Activated CD8-positive, alpha-beta T cell treated with anti-CD3 and anti-CD28 coated beads, Interleukin-2, amount 10 ng/mL, durations not matched to agents 7 days and 5 days (primary cell): ENCODE data around the gene APBB1. TPM values are rescaled to one million over a fixed set of nuclear protein-coding genes. Genes with fewer than 3 reads are reported as not detected.

Source experiments
- ATAC-seq: fragments of 150-1000 bp; cut with Tn5 transposase; one replicate; pipeline ENCODE4 v1.10.0; 2021; ENCODE audit warnings: moderate library complexity
- CTCF ChIA-PET: fragments of 350-600 bp; sonication (Branson Sonifier 250); formaldehyde crosslinking; loops from one replicate; lab custom pipeline; 2021; ENCODE audit warnings: antibody characterized with exemption; lab: Charles Lee
- POLR2A ChIA-PET: fragments of 350-600 bp; sonication (Branson Sonifier 250); formaldehyde crosslinking; loops from one replicate; lab custom pipeline; 2021; ENCODE audit warnings: antibody characterized with exemption; lab: Charles Lee
- DNase-seq: peaks from one replicate; pipeline ENCODE4 v3.0.0-alpha.2; 2020
- H3K27ac Mint-ChIP-seq: one replicate; pipeline ENCODE4 v1.8.0; 2021; ENCODE audit warnings: mild to moderate bottlenecking, mixed read lengths
- H3K27me3 Mint-ChIP-seq: one replicate; pipeline ENCODE4 v1.8.0; 2021; ENCODE audit warnings: low read depth, mixed read lengths
- H3K36me3 Mint-ChIP-seq: one replicate; pipeline ENCODE4 v1.8.0; 2021; ENCODE audit warnings: low read depth, mixed read lengths
- H3K4me1 Mint-ChIP-seq: one replicate; pipeline ENCODE4 v1.8.0; 2021; ENCODE audit warnings: low read depth, mixed read lengths
- H3K4me3 Mint-ChIP-seq: one replicate; pipeline ENCODE4 v1.8.0; 2021; ENCODE audit warnings: mild to moderate bottlenecking, mixed read lengths
- H3K9me3 Mint-ChIP-seq: one replicate; pipeline ENCODE4 v1.8.0; 2022; ENCODE audit warnings: mixed read lengths; ENCODE audit not compliant: insufficient read depth
- total RNA-seq, 2 experiments: library from RNA; stranded (reverse); gene quantifications; one replicate each; pipeline ENCODE4 v1.2.3, GENCODE V29; 2021

APBB1 gene
- 10 to 100 TPM; 51.7 to 52.4 TPM for total RNA-seq

GRCh38 chr11:6419009-6419631 lies at the start of gene APBB1:
Gene APBB1 (minus strand): TSS chr11:6419094. CDS start chr11:6411347, 7,747 bp downstream.
- Mint-ChIP-seq H3K9me3 (no peaks in the 10 kb centered on the region), H3K27ac (peak within 1 kb of the TSS; percentile 30), H3K4me1 (peaks cover 5% of the 10 kb centered on the region), H3K27me3 (peaks cover 25% of the 10 kb centered on the region), H3K4me3 (peak within 1 kb of the TSS; percentile 75), H3K36me3 (no peaks in the 10 kb centered on the region)
- DNase-seq (peak; percentile 72), ATAC-seq (peak; percentile 73)
- ChIA-PET POLR2A (interaction anchor here (0.7 to 4.3 kb wide), 7 partner anchors 9 to 40 kb away, joined by 3 to 27 read pairs (median 3); partner anchors contain the start of gene SMPD1), CTCF (interaction anchor here (0.9 to 4.8 kb wide), 9 partner anchors 9 to 43 kb away, joined by 3 to 35 read pairs (median 5); partner anchors contain the start of gene SMPD1)

GRCh38 chr11:6459099-6459450 lies 40.2 kb upstream of the APBB1 start:
- no peak overlapping the region for H3K4me3 Mint-ChIP-seq
- ChIA-PET POLR2A (no interaction called here), CTCF (interaction anchor here (1.2 to 2.5 kb wide), 2 partner anchors 15 to 80 kb away, joined by 3 to 12 read pairs; no protein-coding TSS in a partner anchor)
- ATAC-seq (no peak), DNase-seq (no peak)
- no peaks in the 10 kb centered on the region for H3K27me3 Mint-ChIP-seq
- no peak overlapping the region for H3K27ac Mint-ChIP-seq
- H3K36me3 Mint-ChIP-seq = no peaks in the 10 kb centered on the region
- H3K9me3 Mint-ChIP-seq = no peaks in the 10 kb centered on the region
- no peaks in the 10 kb centered on the region for H3K4me1 Mint-ChIP-seq

GRCh38 chr11:6458352-6459098 lies 39.6 kb upstream of the APBB1 start:
- DNase-seq (no peak), ATAC-seq (no peak)
- Mint-ChIP-seq H3K4me1 (no peaks in the 10 kb centered on the region), H3K27ac (no peak overlapping the region), H3K27me3 (no peaks in the 10 kb centered on the region), H3K9me3 (no peaks in the 10 kb centered on the region), H3K4me3 (no peak overlapping the region), H3K36me3 (no peaks in the 10 kb centered on the region)
- ChIA-PET POLR2A (no interaction called here), CTCF (interaction anchor here (1.2 to 2.5 kb wide), 2 partner anchors 15 to 79 kb away, joined by 3 to 12 read pairs; no protein-coding TSS in a partner anchor)

DNA sequence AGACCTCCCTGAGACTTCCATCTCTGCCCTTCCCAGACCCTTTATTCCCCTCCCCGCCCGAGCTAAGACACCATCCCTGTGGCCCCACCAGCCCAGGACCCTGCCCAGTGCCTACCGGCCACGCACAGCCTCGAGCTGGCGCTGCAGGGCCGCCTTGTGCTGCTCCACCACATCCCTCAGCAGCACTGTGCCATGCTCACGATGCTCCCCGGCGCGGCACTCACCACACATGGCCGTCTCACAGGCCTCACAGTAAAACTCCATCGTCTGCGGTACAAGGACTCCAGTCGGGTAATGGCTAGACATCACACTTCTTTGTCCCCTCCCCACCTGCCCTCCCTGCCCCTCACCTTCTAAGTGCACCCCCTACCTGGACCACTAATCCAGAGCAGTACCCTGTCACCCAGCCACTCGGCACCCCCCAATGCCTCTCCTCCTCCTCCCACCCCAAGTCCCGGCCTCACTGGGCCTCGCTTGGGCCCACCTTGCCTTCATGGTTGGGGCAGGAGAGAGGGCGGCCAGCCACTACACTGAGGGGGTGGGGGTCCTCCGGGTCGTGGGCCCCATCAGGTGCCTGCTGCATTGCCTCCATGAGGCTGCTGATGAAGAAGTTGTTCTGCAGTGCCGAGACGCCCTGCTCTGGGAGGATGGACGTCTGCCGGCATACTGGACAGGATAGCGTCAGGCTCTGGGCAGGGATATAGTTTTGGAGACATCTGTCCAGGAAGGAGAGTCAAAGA lies 38.9 kb upstream of the APBB1 start:
- Mint-ChIP-seq H3K4me1 (no peaks in the 10 kb centered on the region), H3K27ac (no peak overlapping the region), H3K36me3 (no peaks in the 10 kb centered on the region), H3K27me3 (no peaks in the 10 kb centered on the region), H3K9me3 (no peaks in the 10 kb centered on the region), H3K4me3 (no peak overlapping the region)
- ATAC-seq (no peak), DNase-seq (no peak)
- ChIA-PET CTCF (no interaction called here), POLR2A (no interaction called here)

DNA sequence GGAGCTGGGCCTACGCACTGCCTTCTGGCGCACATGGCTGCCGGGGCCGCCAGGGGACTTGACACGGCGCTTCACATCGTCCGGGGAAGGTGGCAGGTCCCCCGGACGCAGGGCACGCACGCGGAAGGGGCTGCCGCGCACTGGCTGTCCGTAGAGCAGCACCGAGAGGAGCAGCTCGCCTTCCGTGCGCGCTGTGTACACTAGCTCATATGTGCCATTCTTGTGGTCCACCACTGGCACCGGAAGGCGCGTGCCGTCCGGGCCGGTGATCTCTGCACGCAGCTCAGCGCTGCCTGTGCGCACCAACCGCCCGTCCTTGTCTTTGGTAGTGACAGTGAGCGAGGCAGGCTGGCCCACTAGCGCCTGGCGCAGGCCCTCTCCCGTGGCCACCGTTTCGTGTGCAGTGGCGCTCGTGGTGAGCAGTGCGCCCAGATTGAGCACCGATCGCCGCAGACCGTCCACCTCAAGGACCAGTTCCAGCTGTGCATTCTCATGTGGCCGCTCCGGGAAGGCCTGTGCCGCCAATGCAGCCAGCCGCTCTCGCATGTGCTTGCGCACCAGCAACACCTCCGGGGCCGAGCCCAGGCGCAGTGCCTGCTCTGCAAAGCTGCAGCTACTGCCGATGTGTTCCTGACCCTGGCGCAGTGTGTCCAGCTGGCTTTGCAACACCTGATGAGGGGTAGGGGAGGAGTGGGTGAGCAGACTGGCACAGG lies 37.6 kb upstream of the APBB1 start:
- Mint-ChIP-seq H3K36me3 (no peaks in the 10 kb centered on the region), H3K27ac (no peak overlapping the region), H3K9me3 (no peaks in the 10 kb centered on the region), H3K4me3 (no peak overlapping the region), H3K4me1 (no peaks in the 10 kb centered on the region), H3K27me3 (no peaks in the 10 kb centered on the region)
- ChIA-PET CTCF (interaction anchor here (1.0 to 4.9 kb wide), 2 partner anchors 13 to 77 kb away, joined by 3 to 37 read pairs; no protein-coding TSS in a partner anchor), POLR2A (interaction anchor here (0.8 kb wide), 1 partner anchor 25 kb away, joined by 4 read pairs; the partner anchor contains the start of genes ARFIP2 and TIMM10B)
- ATAC-seq = no peak
- DNase-seq = no peak

DNA sequence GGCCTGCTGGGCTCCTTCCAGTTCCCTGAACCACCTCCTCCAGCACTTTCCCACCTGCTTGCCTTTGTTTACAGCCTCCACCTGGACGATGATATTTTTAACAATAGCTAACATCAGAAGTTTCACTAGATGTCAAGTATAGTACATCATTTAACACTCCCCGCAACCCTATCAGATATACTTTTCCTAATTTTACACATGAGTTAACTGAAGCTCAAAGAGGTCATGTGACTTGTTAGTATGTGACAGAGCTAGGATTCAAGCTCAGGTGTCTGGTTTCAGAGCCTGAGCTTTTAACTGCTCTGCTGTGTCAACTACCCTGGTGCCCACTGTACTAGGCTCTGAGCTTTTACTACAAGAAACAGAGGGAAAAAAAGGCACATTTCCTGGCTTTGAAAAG lies 36.2 kb upstream of the APBB1 start:
- ChIA-PET POLR2A (no interaction called here), CTCF (interaction anchor here (1.2 to 4.9 kb wide), 4 partner anchors 11 to 76 kb away, joined by 3 to 37 read pairs (median 14); no protein-coding TSS in a partner anchor)
- Mint-ChIP-seq H3K27me3 (no peaks in the 10 kb centered on the region), H3K27ac (no peak overlapping the region), H3K4me1 (no peaks in the 10 kb centered on the region), H3K9me3 (no peaks in the 10 kb centered on the region), H3K4me3 (no peak overlapping the region), H3K36me3 (no peaks in the 10 kb centered on the region)
- DNase-seq = no peak
- no peak for ATAC-seq

- ATAC-seq = no peak
- DNase-seq = no peak
- Mint-ChIP-seq H3K27ac (no peak overlapping the region), H3K36me3 (no peaks in the 10 kb centered on the region), H3K27me3 (no peaks in the 10 kb centered on the region), H3K4me1 (no peaks in the 10 kb centered on the region), H3K9me3 (no peaks in the 10 kb centered on the region), H3K4me3 (no peak overlapping the region)
- ChIA-PET CTCF (interaction anchor here (4.3 to 4.9 kb wide), 2 partner anchors 9 to 74 kb away, joined by 24 to 37 read pairs; no protein-coding TSS in a partner anchor), POLR2A (interaction anchor here (0.7 to 1.0 kb wide), 2 partner anchors 22 to 39 kb away, joined by 3 read pairs; no protein-coding TSS in a partner anchor)
Observed at GRCh38 chr11:6453152-6453551, 34.3 kb upstream of the APBB1 start.

GRCh38 chr11:6452219-6452618 lies 33.3 kb upstream of the APBB1 start:
- no peaks in the 10 kb centered on the region for H3K9me3 Mint-ChIP-seq
- DNase-seq (no peak), ATAC-seq (no peak)
- H3K27me3 Mint-ChIP-seq = no peaks in the 10 kb centered on the region
- H3K27ac Mint-ChIP-seq = no peak overlapping the region
- CTCF ChIA-PET = interaction anchor here (1.0 to 4.9 kb wide), 3 partner anchors 8 to 89 kb away, joined by 3 to 37 read pairs (median 24); no protein-coding TSS in a partner anchor
- no peaks in the 10 kb centered on the region for H3K36me3 Mint-ChIP-seq
- no peaks in the 10 kb centered on the region for H3K4me1 Mint-ChIP-seq
- POLR2A ChIA-PET = interaction anchor here (1.0 kb wide), 1 partner anchor 23 kb away, joined by 3 read pairs; no protein-coding TSS in a partner anchor
- H3K4me3 Mint-ChIP-seq = no peak overlapping the region

GRCh38 chr11:6448574-6448973 lies 29.7 kb upstream of the APBB1 start:
- no peaks in the 10 kb centered on the region for H3K9me3 Mint-ChIP-seq
- no peaks in the 10 kb centered on the region for H3K4me1 Mint-ChIP-seq
- peaks cover 12% of the 10 kb centered on the region for H3K27me3 Mint-ChIP-seq
- no peak for ATAC-seq
- DNase-seq = no peak
- H3K4me3 Mint-ChIP-seq = no peak overlapping the region
- ChIA-PET POLR2A (no interaction called here), CTCF (interaction anchor here (0.6 to 14.8 kb wide), 3 partner anchors 9 to 290 kb away, joined by 3 to 657 read pairs (median 3); no protein-coding TSS in a partner anchor)
- H3K27ac Mint-ChIP-seq = no peak overlapping the region
- H3K36me3 Mint-ChIP-seq = no peaks in the 10 kb centered on the region

- Mint-ChIP-seq H3K4me3 (no peak overlapping the region), H3K4me1 (no peaks in the 10 kb centered on the region), H3K36me3 (no peaks in the 10 kb centered on the region), H3K27ac (no peak overlapping the region), H3K9me3 (no peaks in the 10 kb centered on the region), H3K27me3 (peaks cover 12% of the 10 kb centered on the region)
- ChIA-PET POLR2A (interaction anchor here (0.8 to 2.2 kb wide), 2 partner anchors 62 to 65 kb away, joined by 4 to 12 read pairs; no protein-coding TSS in a partner anchor), CTCF (interaction anchor here (0.6 to 14.8 kb wide), 50 partner anchors 8 to 299 kb away, joined by 3 to 657 read pairs (median 6); partner anchors contain the start of genes APBB1, ARFIP2, SMPD1 and TIMM10B)
- ATAC-seq = peak; percentile 89
- DNase-seq = peak; percentile 69
Observed at GRCh38 chr11:6443269-6444003, 24.5 kb upstream of the APBB1 start.
